Neural cell (in vitro differentiated cells): Measurements from ENCODE around the gene EFCAB6.

Source experiments
- EP300 ChIP-seq: fragments of 450-650 bp; conservative IDR thresholded peaks from 2 replicates; pipeline ENCODE4 v1.6.1; 2014; ENCODE audit warnings: antibody characterized with exemption, mild to moderate bottlenecking, moderate library complexity; ENCODE audit not compliant: poor library complexity, severe bottlenecking
- RAD21 ChIP-seq: fragments of 450-650 bp; conservative IDR thresholded peaks from 2 replicates; pipeline ENCODE4 v1.6.1; 2014; ENCODE audit warnings: antibody characterized with exemption, mild to moderate bottlenecking, moderate library complexity
- SMC3 ChIP-seq: fragments of 450-650 bp; conservative IDR thresholded peaks from 2 replicates; pipeline ENCODE4 v1.6.1; 2014; ENCODE audit warnings: antibody characterized with exemption, mild to moderate bottlenecking, moderate library complexity; ENCODE audit not compliant: poor library complexity
- TF ChIP-seq, protein P1 (sequence below): fragments of 450-650 bp; IDR thresholded peaks from 2 replicates; pipeline ENCODE4 v1.5.1; 2014; ENCODE audit warnings: antibody characterized with exemption, mild to moderate bottlenecking, moderate library complexity; ENCODE audit not compliant: poor library complexity, severe bottlenecking

- TF ChIP-seq, protein P1, sequence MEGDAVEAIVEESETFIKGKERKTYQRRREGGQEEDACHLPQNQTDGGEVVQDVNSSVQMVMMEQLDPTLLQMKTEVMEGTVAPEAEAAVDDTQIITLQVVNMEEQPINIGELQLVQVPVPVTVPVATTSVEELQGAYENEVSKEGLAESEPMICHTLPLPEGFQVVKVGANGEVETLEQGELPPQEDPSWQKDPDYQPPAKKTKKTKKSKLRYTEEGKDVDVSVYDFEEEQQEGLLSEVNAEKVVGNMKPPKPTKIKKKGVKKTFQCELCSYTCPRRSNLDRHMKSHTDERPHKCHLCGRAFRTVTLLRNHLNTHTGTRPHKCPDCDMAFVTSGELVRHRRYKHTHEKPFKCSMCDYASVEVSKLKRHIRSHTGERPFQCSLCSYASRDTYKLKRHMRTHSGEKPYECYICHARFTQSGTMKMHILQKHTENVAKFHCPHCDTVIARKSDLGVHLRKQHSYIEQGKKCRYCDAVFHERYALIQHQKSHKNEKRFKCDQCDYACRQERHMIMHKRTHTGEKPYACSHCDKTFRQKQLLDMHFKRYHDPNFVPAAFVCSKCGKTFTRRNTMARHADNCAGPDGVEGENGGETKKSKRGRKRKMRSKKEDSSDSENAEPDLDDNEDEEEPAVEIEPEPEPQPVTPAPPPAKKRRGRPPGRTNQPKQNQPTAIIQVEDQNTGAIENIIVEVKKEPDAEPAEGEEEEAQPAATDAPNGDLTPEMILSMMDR = no peak
- TF ChIP-seq RAD21 (no peak), EP300 (no peak), SMC3 (no peak)
Observed at GRCh38 chr22:43533156-43533530, 279.0 kb downstream of the EFCAB6 start.
